ENCODE measurements around the gene ALX4. TPM values are rescaled to one million over a fixed set of nuclear protein-coding genes. Genes with fewer than 3 reads are reported as not detected.
A peak's percentile ranks its signal among the peaks of the same experiment; 100 is the strongest.

ALX4 gene
- total RNA-seq, 1 donor from 2014 or later: not detected

- Histone ChIP-seq H3K9me3 (no peaks in the 10 kb centered on the region), H3K4me3 (no peak overlapping the region), H3K27ac (no peak overlapping the region), H3K27me3 (no peaks in the 10 kb centered on the region), H3K4me1 (no peaks in the 10 kb centered on the region), H3K36me3 (no peaks in the 10 kb centered on the region)
- ATAC-seq: no peak
- DNase-seq: no peak
- TF ChIP-seq CTCF (IDR thresholded peaks at IDR 0.05): no peak
- intact Hi-C loops (cut with DNase I): no loop called here
Measured at GRCh38 chr11:44267750-44268613, 42.0 kb downstream of the ALX4 start.

- TF ChIP-seq CTCF (IDR thresholded peaks at IDR 0.05): no peak
- no peaks in the 10 kb centered on the region for H3K27me3 ChIP-seq
- no peak overlapping the region for H3K27ac ChIP-seq
- H3K4me3 ChIP-seq: no peak overlapping the region
- H3K36me3 ChIP-seq: no peaks in the 10 kb centered on the region
- no peaks in the 10 kb centered on the region for H3K9me3 ChIP-seq
- peak; percentile 39 for DNase-seq
- no peak for ATAC-seq
- no peaks in the 10 kb centered on the region for H3K4me1 ChIP-seq
- intact Hi-C loops (cut with DNase I): no loop called here
Measured at GRCh38 chr11:44267006-44267749, 42.8 kb downstream of the ALX4 start.

GRCh38 chr11:44266056-44266780 lies 43.7 kb downstream of the ALX4 start:
- Histone ChIP-seq H3K27me3 (no peaks in the 10 kb centered on the region), H3K9me3 (no peaks in the 10 kb centered on the region), H3K27ac (no peak overlapping the region), H3K4me3 (no peak overlapping the region), H3K36me3 (no peaks in the 10 kb centered on the region), H3K4me1 (no peaks in the 10 kb centered on the region)
- no peak for TF ChIP-seq CTCF (IDR thresholded peaks at IDR 0.05)
- no peak for DNase-seq
- no peak for ATAC-seq
- intact Hi-C loops (cut with DNase I): no loop called here

- DNase-seq (no peak), ATAC-seq (no peak)
- H3K9me3 ChIP-seq: no peaks in the 10 kb centered on the region
- H3K36me3 ChIP-seq: no peaks in the 10 kb centered on the region
- intact Hi-C loops (cut with DNase I): no loop called here
- no peak overlapping the region for H3K4me3 ChIP-seq
- H3K27me3 ChIP-seq: no peaks in the 10 kb centered on the region
- no peaks in the 10 kb centered on the region for H3K4me1 ChIP-seq
- TF ChIP-seq CTCF (IDR thresholded peaks at IDR 0.05): no peak
- H3K27ac ChIP-seq: no peak overlapping the region
Measured at GRCh38 chr11:44264761-44265160, 45.2 kb downstream of the ALX4 start.

GRCh38 chr11:44264438-44264749 lies 45.5 kb downstream of the ALX4 start:
- Histone ChIP-seq H3K4me3 (no peak overlapping the region), H3K36me3 (no peaks in the 10 kb centered on the region), H3K27me3 (no peaks in the 10 kb centered on the region), H3K27ac (no peak overlapping the region), H3K4me1 (no peaks in the 10 kb centered on the region), H3K9me3 (no peaks in the 10 kb centered on the region)
- intact Hi-C loops (cut with DNase I): no loop called here
- DNase-seq (no peak), ATAC-seq (no peak)
- no peak for TF ChIP-seq CTCF (IDR thresholded peaks at IDR 0.05)
